H1 (cell line): ENCODE measurements around the gene LHB.

ENCODE experiments used
- JUND ChIP-seq: IDR thresholded peaks from 2 replicates; pipeline ENCODE4 v1.6.1; 2011; ENCODE audit warnings: mild to moderate bottlenecking, improper control_type of control experiment, low read length
- POLR2AphosphoS5 ChIP-seq: IDR thresholded peaks from 2 replicates; pipeline ENCODE4 v1.6.1; 2011; ENCODE audit warnings: low read depth, low read length
- TF ChIP-seq, protein P1 (sequence below): IDR thresholded peaks from 2 replicates; pipeline ENCODE4 v1.6.1; 2012; ENCODE audit warnings: inconsistent platforms
- TF ChIP-seq, protein P2 (sequence below), 3 experiments: IDR thresholded peaks; 1 replicate in 2 of 3; 2 replicates in 1 of 3; pipeline versions ENCODE4 v1.5.1 to v1.6.1; 2011; ENCODE audit warnings: low read length in 3 of 3, mild to moderate bottlenecking in 3 of 3, inconsistent platforms in 2 of 3, low read depth in 1 of 3, moderate library complexity in 1 of 3; ENCODE audit not compliant: insufficient read depth in 1 of 3; ENCODE audit errors: control extremely low read depth in 1 of 3

DNA sequence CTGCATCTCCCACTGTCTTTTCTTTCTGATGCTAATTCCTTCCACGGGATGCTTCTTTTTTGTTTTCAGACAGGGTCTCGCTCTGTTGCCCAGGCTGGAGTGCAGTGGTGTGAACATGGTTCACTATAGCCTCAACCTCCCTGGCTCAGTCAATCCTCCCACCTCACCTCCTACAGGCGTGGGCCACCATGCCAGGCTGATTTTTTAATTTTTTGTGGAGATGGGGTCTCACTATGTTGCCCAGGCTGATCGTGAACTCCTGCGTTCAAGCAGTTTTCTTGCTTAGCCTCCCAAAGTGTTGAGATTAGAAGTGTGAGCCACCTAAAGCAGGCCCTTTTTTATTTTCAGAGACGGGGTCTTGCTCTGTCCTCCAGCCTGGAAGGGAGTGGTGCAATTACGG, 28.6 kb downstream of the LHB start:
- TF ChIP-seq, protein P1, sequence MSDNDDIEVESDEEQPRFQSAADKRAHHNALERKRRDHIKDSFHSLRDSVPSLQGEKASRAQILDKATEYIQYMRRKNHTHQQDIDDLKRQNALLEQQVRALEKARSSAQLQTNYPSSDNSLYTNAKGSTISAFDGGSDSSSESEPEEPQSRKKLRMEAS: no peak
- TF ChIP-seq POLR2AphosphoS5: no peak
- TF ChIP-seq, protein P2, sequence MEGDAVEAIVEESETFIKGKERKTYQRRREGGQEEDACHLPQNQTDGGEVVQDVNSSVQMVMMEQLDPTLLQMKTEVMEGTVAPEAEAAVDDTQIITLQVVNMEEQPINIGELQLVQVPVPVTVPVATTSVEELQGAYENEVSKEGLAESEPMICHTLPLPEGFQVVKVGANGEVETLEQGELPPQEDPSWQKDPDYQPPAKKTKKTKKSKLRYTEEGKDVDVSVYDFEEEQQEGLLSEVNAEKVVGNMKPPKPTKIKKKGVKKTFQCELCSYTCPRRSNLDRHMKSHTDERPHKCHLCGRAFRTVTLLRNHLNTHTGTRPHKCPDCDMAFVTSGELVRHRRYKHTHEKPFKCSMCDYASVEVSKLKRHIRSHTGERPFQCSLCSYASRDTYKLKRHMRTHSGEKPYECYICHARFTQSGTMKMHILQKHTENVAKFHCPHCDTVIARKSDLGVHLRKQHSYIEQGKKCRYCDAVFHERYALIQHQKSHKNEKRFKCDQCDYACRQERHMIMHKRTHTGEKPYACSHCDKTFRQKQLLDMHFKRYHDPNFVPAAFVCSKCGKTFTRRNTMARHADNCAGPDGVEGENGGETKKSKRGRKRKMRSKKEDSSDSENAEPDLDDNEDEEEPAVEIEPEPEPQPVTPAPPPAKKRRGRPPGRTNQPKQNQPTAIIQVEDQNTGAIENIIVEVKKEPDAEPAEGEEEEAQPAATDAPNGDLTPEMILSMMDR (IDR thresholded peaks at IDR 0.05; ENCODE audit: control extremely low read depth in 1 of 3, insufficient read depth in 1 of 3, low read depth in 1 of 3, low read length in 3 of 3): no peak
- no peak for TF ChIP-seq JUND
